Memory B cell (primary cell): ENCODE data around the gene IGSF21.
"Not testable (repeated sequence)": the region's sequence is repeated elsewhere in the genome, so short reads cannot be mapped to it uniquely, and the experiment has no call there.

Source experiments
- ATAC-seq: fragments of 150-1000 bp; cut with Tn5 transposase; 2 replicates; pipeline ENCODE4 v1.10.0; 2021; ENCODE audit warnings: low read depth, mild to moderate bottlenecking, moderate library complexity
- DNase-seq, 2 donors: peaks; one replicate each; pipeline ENCODE4 v3.0.0; 2022; ENCODE audit warnings: low spot score in 2 of 2
- H3K27ac Mint-ChIP-seq: one replicate; pipeline ENCODE4 v1.8.0; 2022; ENCODE audit warnings: mild to moderate bottlenecking, moderate library complexity, mixed read lengths
- H3K27me3 Mint-ChIP-seq: one replicate; pipeline ENCODE4 v1.8.0; 2022; ENCODE audit warnings: mixed read lengths
- H3K36me3 Mint-ChIP-seq: one replicate; pipeline ENCODE4 v1.8.0; 2022; ENCODE audit warnings: mild to moderate bottlenecking, mixed read lengths
- H3K4me1 Mint-ChIP-seq: one replicate; pipeline ENCODE4 v1.8.0; 2022; ENCODE audit warnings: mixed read lengths
- H3K4me3 Mint-ChIP-seq: one replicate; pipeline ENCODE4 v1.8.0; 2022; ENCODE audit warnings: mild to moderate bottlenecking, moderate library complexity, mixed read lengths
- H3K9me3 Mint-ChIP-seq: one replicate; pipeline ENCODE4 v1.8.0; 2022; ENCODE audit warnings: mixed read lengths

IGSF21 gene

DNA sequence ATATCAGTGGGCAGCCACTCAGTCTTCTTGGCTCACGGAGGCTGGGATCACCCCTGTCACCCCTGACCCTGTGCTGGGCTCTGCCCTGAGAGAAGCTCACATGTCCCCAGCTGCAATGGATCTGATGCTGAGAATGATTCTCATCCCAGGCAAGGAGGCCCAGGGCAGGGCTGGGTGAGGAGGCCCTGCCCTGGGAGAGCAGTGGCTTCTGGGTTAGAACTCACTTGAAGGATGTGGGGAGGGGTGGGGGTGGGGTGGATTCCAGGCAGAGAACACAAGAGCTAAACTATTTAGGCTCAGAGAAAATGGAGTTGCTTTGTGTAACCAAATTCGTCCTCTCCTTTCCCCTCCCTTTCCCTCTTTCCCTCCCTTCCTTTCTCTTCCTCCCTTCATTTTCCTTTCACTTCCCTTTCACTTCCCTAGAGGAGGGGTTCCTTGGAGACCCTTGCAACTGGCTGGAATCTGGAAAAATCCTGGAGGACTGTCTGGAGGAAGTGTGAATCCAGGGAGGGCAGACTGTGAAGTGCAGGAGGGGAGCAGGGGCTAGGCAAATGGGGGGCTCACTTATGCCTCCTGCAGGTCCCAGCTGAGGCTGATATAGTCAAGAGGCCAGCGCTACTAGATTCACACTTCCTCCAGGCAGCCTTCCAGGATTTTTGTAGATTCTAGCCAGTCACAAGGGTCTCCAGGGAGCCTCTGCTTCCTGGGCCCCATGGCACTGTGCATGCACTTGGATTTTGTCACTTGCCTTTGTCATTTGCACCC, 47.0 kb downstream of the IGSF21 start:
- ATAC-seq: no peak
- no peak for DNase-seq
- no peak overlapping the region for H3K27ac Mint-ChIP-seq

DNA sequence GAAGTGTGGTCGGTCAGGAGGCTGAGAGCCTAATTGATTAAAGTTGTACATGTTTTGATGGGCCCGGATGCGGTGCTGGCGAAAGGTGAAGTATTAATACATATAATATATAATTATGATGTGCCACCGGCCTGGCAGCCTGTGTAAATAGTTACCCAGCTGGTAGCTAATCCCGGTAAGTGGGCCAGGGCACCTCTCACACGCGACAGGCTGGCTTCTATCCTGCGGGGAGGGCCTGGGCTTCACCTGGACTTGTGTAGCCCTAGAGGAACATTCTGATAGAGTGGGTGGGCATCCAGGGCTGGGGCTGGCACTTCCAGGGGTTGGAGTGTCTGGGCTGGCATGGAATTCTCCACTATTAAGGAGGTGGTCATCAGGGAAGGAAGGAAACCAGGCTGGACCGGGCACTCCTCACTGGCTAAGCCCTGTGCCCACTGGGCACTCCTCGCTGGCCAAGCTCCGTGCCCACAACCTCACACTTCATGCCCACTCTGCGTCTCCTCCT, 48.3 kb downstream of the IGSF21 start:
- no peak overlapping the region for H3K27ac Mint-ChIP-seq
- no peak overlapping the region for H3K4me3 Mint-ChIP-seq
- DNase-seq (no peak), ATAC-seq (no peak)
- peaks cover 7% of the 10 kb centered on the region for H3K27me3 Mint-ChIP-seq
- H3K9me3 Mint-ChIP-seq: peaks cover 2% of the 10 kb centered on the region
- no peaks in the 10 kb centered on the region for H3K36me3 Mint-ChIP-seq
- no peaks in the 10 kb centered on the region for H3K4me1 Mint-ChIP-seq

More for the DNA sequence above, 47.0 kb downstream of the IGSF21 start:
- Mint-ChIP-seq H3K4me3 (no peak overlapping the region), H3K9me3 (peaks cover 2% of the 10 kb centered on the region), H3K27me3 (peaks cover 3% of the 10 kb centered on the region), H3K36me3 (no peaks in the 10 kb centered on the region), H3K4me1 (no peaks in the 10 kb centered on the region)

DNA sequence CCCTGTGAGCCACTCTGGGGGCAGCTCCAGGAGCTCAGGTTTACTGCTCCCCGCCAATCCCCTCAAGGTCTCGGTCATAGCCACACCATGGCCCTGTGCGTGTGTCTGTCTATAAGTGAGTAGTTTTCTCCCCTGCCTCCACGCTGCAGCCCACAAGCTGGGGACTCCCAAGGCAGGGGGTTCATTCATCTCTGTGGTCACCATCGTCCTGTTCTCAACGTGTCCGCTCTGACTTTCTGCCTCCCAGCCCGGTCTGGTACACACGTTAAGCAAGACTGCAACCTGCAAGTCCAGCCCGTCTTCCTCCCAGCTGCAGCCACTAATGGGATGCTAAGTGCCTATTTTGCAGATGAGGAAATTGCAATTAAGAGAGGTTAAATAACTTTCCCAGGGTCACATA, 49.8 kb downstream of the IGSF21 start:
- peaks cover 7% of the 10 kb centered on the region for H3K27me3 Mint-ChIP-seq
- ATAC-seq (no peak), DNase-seq (no peak)
- H3K4me1 Mint-ChIP-seq: no peaks in the 10 kb centered on the region
- no peaks in the 10 kb centered on the region for H3K36me3 Mint-ChIP-seq
- no peak overlapping the region for H3K27ac Mint-ChIP-seq
- H3K9me3 Mint-ChIP-seq: peaks cover 2% of the 10 kb centered on the region
- no peak overlapping the region for H3K4me3 Mint-ChIP-seq

DNA sequence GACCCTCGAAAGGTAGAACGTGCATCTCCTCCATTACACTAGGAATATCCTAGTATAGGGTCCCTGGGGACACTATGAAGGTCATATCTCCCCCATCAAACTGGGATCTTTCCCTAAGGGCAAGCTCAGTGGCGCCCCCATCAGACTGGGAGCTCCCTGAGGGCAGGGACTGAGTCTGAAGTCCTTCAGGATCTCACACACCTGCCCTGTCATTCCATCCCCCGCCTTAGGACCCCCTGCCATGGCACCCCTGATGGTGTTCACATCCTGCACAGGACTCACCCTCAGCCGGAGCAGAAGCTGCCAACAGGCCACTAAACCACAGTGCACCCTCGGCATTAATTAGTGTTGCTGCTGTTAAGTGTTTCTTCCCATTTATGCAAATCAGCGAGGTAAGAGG, 50.4 kb downstream of the IGSF21 start:
- H3K9me3 Mint-ChIP-seq: peaks cover 2% of the 10 kb centered on the region
- H3K4me1 Mint-ChIP-seq: no peaks in the 10 kb centered on the region
- no peak overlapping the region for H3K4me3 Mint-ChIP-seq
- DNase-seq (no peak), ATAC-seq (no peak)
- no peaks in the 10 kb centered on the region for H3K36me3 Mint-ChIP-seq
- peaks cover 7% of the 10 kb centered on the region for H3K27me3 Mint-ChIP-seq
- H3K27ac Mint-ChIP-seq: no peak overlapping the region

DNA sequence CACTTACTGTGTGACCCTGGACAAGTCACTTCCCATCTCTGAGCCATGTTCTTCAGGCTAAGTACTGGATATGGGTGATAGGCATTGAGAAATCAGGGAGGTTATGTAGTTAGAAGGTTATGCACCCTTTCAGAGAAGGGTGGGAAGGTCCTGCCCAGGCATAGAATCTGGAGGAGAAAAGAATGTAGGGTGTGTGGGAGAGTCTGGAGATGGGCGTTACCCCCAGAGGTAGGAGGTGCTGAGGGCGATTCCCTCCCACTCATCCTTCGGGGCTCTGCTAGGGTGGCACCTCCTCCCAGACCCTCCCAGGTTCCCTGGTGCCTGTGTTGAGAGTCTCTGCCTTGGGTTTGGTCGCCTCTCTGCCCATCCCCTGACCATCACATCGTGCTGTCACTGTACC, 51.1 kb downstream of the IGSF21 start:
- H3K36me3 Mint-ChIP-seq: no peaks in the 10 kb centered on the region
- no peak overlapping the region for H3K27ac Mint-ChIP-seq
- peaks cover 2% of the 10 kb centered on the region for H3K9me3 Mint-ChIP-seq
- ATAC-seq (no peak), DNase-seq (no peak)
- peaks cover 10% of the 10 kb centered on the region for H3K27me3 Mint-ChIP-seq
- no peaks in the 10 kb centered on the region for H3K4me1 Mint-ChIP-seq
- H3K4me3 Mint-ChIP-seq: no peak overlapping the region

DNA sequence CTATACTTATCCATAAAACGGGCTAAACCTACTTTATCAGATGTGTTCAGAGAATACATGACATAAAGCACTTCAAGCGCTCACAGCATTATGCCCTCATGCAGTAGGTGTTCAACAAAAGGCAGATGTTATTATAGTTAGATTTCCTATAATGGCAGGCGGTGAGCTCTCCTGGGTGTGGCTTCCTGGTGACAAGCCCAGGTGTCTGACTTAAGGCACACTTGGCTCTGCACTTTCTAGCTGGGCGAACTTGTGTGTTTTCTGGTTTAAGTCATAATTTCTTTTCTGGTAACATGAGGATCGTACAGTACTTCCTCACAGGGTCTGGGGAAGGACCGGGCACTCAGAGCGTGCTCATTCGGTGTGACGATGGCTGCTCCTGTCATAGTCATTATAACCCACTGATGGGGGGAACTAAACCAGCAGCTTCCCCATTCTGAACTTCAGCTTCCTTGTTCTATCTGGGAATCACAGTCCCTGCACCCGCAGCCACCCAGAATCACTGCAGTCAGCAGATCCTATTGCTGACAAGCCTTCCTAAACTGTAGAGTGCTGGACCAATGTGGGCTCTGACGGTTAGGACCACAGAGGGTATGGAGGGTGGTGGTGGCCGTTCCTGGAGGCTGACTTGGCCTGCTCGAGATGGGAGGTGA, 52.8 kb downstream of the IGSF21 start:
- DNase-seq: no peak
- Mint-ChIP-seq H3K27me3 (peaks cover 13% of the 10 kb centered on the region), H3K27ac (no peak overlapping the region), H3K36me3 (no peaks in the 10 kb centered on the region), H3K9me3 (peaks cover 2% of the 10 kb centered on the region), H3K4me1 (no peaks in the 10 kb centered on the region), H3K4me3 (no peak overlapping the region)
- no peak for ATAC-seq

DNA sequence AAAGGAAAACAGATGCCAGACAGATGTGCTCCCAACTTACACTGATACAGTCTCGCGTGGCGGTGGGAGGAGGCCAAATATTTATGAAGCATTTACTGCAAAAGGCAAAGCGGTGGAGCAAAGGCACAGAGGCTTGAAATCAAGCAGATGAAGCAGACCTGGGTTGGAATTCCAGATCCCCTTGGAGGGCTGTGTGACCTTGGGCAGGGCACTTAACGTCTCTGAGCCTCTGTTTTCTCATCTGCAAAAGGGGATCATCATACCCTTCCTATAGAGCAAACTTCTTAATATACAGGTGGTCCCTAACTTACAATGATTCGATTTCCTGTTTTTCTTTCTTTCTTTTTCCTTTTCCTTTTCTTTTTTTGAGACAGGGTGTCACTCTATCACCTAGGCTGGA, 54.1 kb downstream of the IGSF21 start:
- Mint-ChIP-seq H3K4me1 (no peaks in the 10 kb centered on the region), H3K36me3 (no peaks in the 10 kb centered on the region), H3K9me3 (peaks cover 2% of the 10 kb centered on the region), H3K27me3 (peaks cover 15% of the 10 kb centered on the region), H3K27ac (no peak overlapping the region), H3K4me3 (no peak overlapping the region)
- no peak for ATAC-seq
- DNase-seq: no peak

DNA sequence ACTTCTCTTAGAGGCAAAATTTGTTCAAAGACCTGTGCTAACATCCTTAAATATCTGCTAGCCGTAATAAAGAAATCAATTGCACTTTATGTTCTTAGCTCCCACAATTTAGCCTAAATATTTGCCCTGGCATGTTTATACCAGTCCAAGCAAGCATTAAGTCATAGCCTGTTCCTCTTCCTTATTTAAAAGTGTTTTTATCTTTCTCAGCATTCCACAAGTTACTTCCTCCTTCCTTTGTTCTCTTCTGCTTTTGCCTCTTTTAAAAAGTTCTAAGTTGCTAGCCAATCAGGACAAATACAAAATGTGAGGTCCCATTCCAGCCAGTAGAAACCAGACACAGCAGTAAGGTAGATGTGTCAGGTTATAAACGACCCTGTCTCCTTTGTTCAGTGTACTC, 58.0 kb downstream of the IGSF21 start:
- H3K9me3 Mint-ChIP-seq, H3K4me3 Mint-ChIP-seq, DNase-seq, ATAC-seq, H3K36me3 Mint-ChIP-seq, H3K4me1 Mint-ChIP-seq, H3K27ac Mint-ChIP-seq: not testable (repeated sequence)
- H3K27me3 Mint-ChIP-seq: peaks cover 12% of the 10 kb centered on the region

DNA sequence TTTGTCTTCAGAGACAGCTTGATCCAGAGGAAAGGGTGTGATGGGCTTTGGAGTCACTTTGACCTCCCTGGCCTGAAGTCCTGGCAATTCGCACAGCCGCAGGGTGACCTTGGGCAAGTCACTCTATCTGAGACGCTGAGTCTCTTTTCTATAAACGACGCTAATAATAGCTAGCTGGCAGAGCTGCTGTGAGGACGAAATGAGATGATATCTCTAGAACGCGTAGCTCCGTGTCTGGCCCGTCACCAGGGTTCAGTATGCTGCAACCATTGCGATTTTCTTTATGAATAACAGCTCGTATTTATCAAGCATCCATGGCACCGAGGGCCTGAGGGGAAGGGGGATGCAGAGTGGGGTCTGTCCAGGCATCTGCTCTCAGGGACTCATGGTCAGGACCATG, 58.7 kb downstream of the IGSF21 start:
- no peak for ATAC-seq
- no peaks in the 10 kb centered on the region for H3K9me3 Mint-ChIP-seq

DNA sequence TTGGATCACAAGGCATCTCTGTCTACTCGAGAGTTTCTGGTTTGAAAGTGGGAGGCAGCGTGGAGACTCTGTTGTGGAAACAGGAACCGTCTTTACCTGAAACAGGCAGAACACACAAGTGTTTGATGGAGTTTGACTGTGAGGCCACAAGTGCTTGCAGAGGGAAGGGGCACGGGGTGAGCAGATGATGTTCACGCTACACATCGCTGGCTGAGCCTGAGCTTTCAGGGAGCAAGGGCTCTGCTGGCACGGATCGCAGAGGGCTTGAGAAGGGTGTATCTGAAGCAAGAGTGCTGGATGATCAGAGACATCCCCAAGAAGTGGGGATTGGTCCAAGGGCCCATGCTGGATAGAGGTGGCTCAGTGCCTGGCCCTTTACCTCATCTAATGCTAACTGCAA, 59.3 kb downstream of the IGSF21 start:
- Mint-ChIP-seq H3K9me3 (peaks cover 2% of the 10 kb centered on the region), H3K27ac (no peak overlapping the region), H3K4me1 (no peaks in the 10 kb centered on the region), H3K36me3 (no peaks in the 10 kb centered on the region), H3K4me3 (no peak overlapping the region), H3K27me3 (peaks cover 13% of the 10 kb centered on the region)
- no peak for ATAC-seq
- DNase-seq: no peak

More for the DNA sequence above, 58.7 kb downstream of the IGSF21 start:
- H3K36me3 Mint-ChIP-seq: no peaks in the 10 kb centered on the region
- H3K4me1 Mint-ChIP-seq: no peaks in the 10 kb centered on the region
- H3K27ac Mint-ChIP-seq: no peak overlapping the region
- no peak overlapping the region for H3K4me3 Mint-ChIP-seq
- H3K27me3 Mint-ChIP-seq: peaks cover 13% of the 10 kb centered on the region
- no peak for DNase-seq

DNA sequence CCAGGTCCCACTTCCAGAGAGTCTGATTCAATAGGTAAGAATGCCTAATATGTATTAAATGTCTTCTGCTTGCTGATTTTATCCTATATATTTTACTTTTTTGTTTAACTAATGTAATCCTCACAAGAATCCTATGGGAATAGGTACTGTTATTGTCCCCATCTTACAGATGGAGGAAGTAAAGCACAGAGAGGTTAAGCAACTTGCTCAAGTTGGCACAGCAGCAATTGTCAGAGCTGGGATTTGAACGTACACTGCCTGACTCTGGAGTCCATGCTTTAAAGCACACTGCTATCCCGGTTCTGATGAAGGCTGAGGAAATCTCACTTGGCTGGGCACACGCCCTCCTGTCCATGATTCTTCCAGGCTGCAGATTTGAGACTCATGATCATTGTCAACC, 62.8 kb downstream of the IGSF21 start:
- no peaks in the 10 kb centered on the region for H3K4me1 Mint-ChIP-seq
- H3K9me3 Mint-ChIP-seq: peaks cover 2% of the 10 kb centered on the region
- ATAC-seq (no peak), DNase-seq (no peak)
- no peaks in the 10 kb centered on the region for H3K36me3 Mint-ChIP-seq
- H3K27ac Mint-ChIP-seq: no peak overlapping the region
- peaks cover 9% of the 10 kb centered on the region for H3K27me3 Mint-ChIP-seq
- H3K4me3 Mint-ChIP-seq: no peak overlapping the region

DNA sequence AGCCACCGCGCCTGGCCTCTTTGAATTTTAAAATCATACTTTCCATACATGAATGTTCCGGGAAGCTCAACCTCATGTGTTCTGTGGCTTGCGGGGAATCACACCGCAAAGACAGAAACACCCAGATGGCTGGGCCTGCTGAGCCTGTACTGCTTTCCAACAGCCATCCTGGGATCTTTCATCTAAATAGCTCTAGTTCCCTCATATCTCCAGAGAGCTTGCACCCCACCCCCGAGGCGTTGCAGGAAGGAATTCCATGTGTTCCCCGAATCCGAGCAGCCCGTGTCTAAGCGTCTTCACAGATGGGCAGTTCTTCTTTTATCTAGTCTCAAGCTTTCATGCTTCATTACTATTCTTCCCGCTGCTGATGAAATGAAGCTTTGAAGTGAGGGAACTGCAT, 66.4 kb downstream of the IGSF21 start:
- Mint-ChIP-seq H3K27me3 (peaks cover 12% of the 10 kb centered on the region), H3K4me3 (no peak overlapping the region), H3K27ac (no peak overlapping the region), H3K4me1 (peaks cover 3% of the 10 kb centered on the region), H3K36me3 (no peaks in the 10 kb centered on the region), H3K9me3 (peaks cover 2% of the 10 kb centered on the region)
- no peak for DNase-seq
- ATAC-seq: no peak

DNA sequence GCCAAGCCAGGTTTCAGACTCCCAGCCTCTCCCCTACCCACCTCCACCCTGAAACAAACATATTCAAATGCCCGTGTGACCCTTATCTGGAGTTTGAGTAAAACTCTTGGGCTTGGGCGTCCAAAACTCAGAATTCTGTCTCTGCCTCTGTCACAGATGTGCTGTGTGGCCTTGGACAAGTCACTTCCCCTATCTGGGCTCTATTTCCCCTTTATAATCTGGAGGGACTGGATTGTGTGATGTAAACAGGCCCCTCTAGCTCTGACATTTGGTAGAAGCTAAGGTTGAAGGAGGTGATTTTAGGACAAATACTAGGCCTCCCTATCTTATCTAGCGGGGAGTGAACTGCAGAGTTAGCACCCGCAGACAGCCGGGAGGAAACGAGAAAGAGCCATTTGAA, 67.5 kb downstream of the IGSF21 start:
- Mint-ChIP-seq H3K4me3 (no peak overlapping the region), H3K4me1 (peaks cover 3% of the 10 kb centered on the region), H3K27ac (no peak overlapping the region), H3K36me3 (no peaks in the 10 kb centered on the region), H3K9me3 (peaks cover 2% of the 10 kb centered on the region), H3K27me3 (peaks cover 12% of the 10 kb centered on the region)
- DNase-seq (no peak), ATAC-seq (no peak)

DNA sequence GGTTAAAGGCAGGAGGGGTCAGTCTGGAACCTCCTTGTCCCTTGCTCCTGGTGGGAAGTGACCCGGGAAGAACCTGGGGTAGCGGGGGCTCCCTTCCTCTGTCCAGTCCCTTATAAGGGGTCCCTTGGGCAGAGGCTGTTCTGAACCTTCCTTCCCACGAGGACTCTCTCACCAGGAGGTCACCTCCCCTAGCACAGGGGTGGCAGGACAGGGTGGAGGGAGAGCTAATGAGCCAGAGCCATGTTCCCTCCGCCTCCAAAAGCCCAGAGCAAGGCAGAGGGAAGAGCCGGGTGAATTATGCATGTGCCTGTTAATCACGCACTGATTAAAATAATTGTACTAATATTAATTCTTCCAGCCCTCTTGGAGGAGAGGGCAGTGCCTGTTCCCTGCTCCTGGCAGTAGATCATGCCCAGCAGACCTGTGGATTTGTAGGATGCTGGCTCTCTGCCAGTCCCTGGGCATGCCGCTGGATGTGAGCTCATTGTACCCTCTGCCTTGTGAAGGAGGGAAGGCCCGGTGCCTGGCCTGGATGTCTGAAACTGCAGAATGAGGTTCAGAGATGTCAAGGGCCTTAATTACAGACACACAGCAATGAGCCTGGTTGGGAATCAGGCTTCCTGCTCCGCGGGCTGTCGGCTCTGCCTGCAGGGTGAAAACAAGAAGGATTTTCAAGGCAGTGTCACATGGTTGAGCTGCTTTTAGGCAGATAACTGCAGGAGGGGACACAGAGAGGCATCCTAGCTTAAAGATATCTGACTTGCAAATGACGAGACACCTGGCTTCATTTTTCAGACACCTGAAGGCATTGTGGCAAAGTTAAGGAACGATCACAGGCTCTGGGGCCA, 68.2 kb downstream of the IGSF21 start:
- H3K4me1 Mint-ChIP-seq: peaks cover 3% of the 10 kb centered on the region
- DNase-seq (no peak), ATAC-seq (no peak)
- H3K4me3 Mint-ChIP-seq: no peak overlapping the region
- peaks cover 2% of the 10 kb centered on the region for H3K9me3 Mint-ChIP-seq
- no peak overlapping the region for H3K27ac Mint-ChIP-seq
- H3K27me3 Mint-ChIP-seq: peaks cover 11% of the 10 kb centered on the region
- no peaks in the 10 kb centered on the region for H3K36me3 Mint-ChIP-seq
